B cell (primary cell): Measurements from ENCODE around the gene ERICH6B. TPM values are rescaled to one million over a fixed set of nuclear protein-coding genes. Genes with fewer than 3 reads are reported as not detected.

Experiments used
- ATAC-seq: fragments of 200-7000 bp; cut with Tn5 transposase; one replicate; pipeline ENCODE4 v1.10.0; 2021; ENCODE audit warnings: low read depth, mild to moderate bottlenecking, moderate number of reproducible peaks, moderate library complexity
- CTCF ChIA-PET: fragments of 350-600 bp; sonication (Branson Sonifier 250); formaldehyde crosslinking; loops from one replicate; lab custom pipeline; 2021; ENCODE audit warnings: antibody characterized with exemption, inconsistent platforms; lab: Charles Lee
- POLR2A ChIA-PET: fragments of 350-600 bp; sonication (Branson Sonifier 250); formaldehyde crosslinking; loops from one replicate; lab custom pipeline; 2021; ENCODE audit warnings: antibody characterized with exemption; lab: Charles Lee
- DNase-seq: peaks from one replicate; pipeline ENCODE4 v3.0.0; 2013
- H2AFZ ChIP-seq: 2 replicates; pipeline ENCODE4 v1.6.1; 2012; ENCODE audit warnings: mild to moderate bottlenecking, low read depth, low read length; ENCODE audit not compliant: insufficient read depth, poor library complexity, severe bottlenecking
- H3K27ac ChIP-seq, 2 donors: 1 replicate in 1 of 2; 2 replicates in 1 of 2; pipeline ENCODE4 v1.5.1; 2012 to 2013; ENCODE audit warnings: low read length in 2 of 2, mild to moderate bottlenecking in 2 of 2, moderate library complexity in 1 of 2
- H3K27me3 ChIP-seq, 4 experiments: fragments of 200-600 bp in 1 of 4; sonication (generic) in 1 of 4; replicated peaks in 1 of 4; 1 replicate in 2 of 4; 2 replicates in 2 of 4; pipeline versions ENCODE4 v1.6.1 to v1.7.0; 2013 to 2016; ENCODE audit warnings: low read length in 3 of 4, mild to moderate bottlenecking in 2 of 4, mixed read lengths in 1 of 4, moderate library complexity in 1 of 4; ENCODE audit not compliant: insufficient read depth in 4 of 4, control insufficient read depth in 3 of 4; ENCODE audit errors: control extremely low read depth in 1 of 4
- H3K36me3 ChIP-seq, 2 experiments: replicated peaks in 1 of 2; 1 replicate in 1 of 2; 2 replicates in 1 of 2; pipeline versions ENCODE4 v1.6.1 to v1.7.1; 2013; ENCODE audit warnings: low read length in 1 of 2; ENCODE audit not compliant: insufficient read depth in 2 of 2, control insufficient read depth in 1 of 2; ENCODE audit errors: control extremely low read depth in 1 of 2, extremely low read depth in 1 of 2
- H3K4me1 ChIP-seq, 2 donors: fragments of 200-600 bp in 1 of 2; sonication (generic) in 1 of 2; 1 replicate in 1 of 2; 2 replicates in 1 of 2; pipeline versions ENCODE4 v1.5.1 to v1.6.1; 2013 to 2017; ENCODE audit warnings: low read length in 2 of 2; ENCODE audit not compliant: control insufficient read depth in 2 of 2, insufficient read depth in 2 of 2
- H3K4me2 ChIP-seq: replicated peaks from 2 replicates; pipeline ENCODE3; 2012; ENCODE audit warnings: mild to moderate bottlenecking, low read depth, low read length; ENCODE audit not compliant: poor library complexity, severe bottlenecking
- H3K4me3 ChIP-seq, 5 experiments: fragments of 200-600 bp in 1 of 5; sonication (generic) in 1 of 5; 1 replicate in 3 of 5; 2 replicates in 2 of 5; pipeline versions ENCODE4 v1.5.1 to v1.7.0; 2011 to 2016; ENCODE audit warnings: low read length in 4 of 5, mild to moderate bottlenecking in 4 of 5, low read depth in 2 of 5, control low read depth in 1 of 5, moderate library complexity in 1 of 5; ENCODE audit not compliant: insufficient read depth in 1 of 5; ENCODE audit errors: control extremely low read depth in 1 of 5, extremely low read depth in 1 of 5
- H3K79me2 ChIP-seq: fragments of 200-600 bp; sonication (generic); one replicate; pipeline ENCODE4 v1.6.0; 2016; ENCODE audit warnings: low read length; ENCODE audit not compliant: control insufficient read depth, insufficient read depth
- H3K9ac ChIP-seq: fragments of 200-600 bp; sonication (generic); 2 replicates; pipeline ENCODE4 v1.6.1; 2017; ENCODE audit warnings: mild to moderate bottlenecking, low read length, moderate library complexity
- H3K9me3 ChIP-seq, 3 donors: one replicate each; pipeline versions ENCODE4 v1.6.1 to v1.7.1; 2013; ENCODE audit warnings: low read length in 2 of 3; ENCODE audit not compliant: control insufficient read depth in 2 of 3, insufficient read depth in 1 of 3; ENCODE audit errors: control extremely low read depth in 1 of 3
- H4K20me1 ChIP-seq: 2 replicates; pipeline ENCODE4 v1.6.0; 2012; ENCODE audit warnings: mild to moderate bottlenecking, low read length; ENCODE audit not compliant: insufficient read depth, control insufficient read depth, poor library complexity, severe bottlenecking
- H3K27ac Mint-ChIP-seq: one replicate; pipeline ENCODE4 v1.8.0; 2021; ENCODE audit warnings: mixed read lengths
- H3K27me3 Mint-ChIP-seq: one replicate; pipeline ENCODE4 v1.8.0; 2021; ENCODE audit warnings: mixed read lengths
- H3K4me1 Mint-ChIP-seq: one replicate; pipeline ENCODE4 v1.8.0; 2021; ENCODE audit warnings: mixed read lengths
- H3K4me3 Mint-ChIP-seq: one replicate; pipeline ENCODE4 v1.8.0; 2021; ENCODE audit warnings: mixed read lengths
- H3K9me3 Mint-ChIP-seq: one replicate; pipeline ENCODE4 v1.8.0; 2022; ENCODE audit warnings: mixed read lengths; ENCODE audit not compliant: insufficient read depth
- CTCF ChIP-seq: fragments of 200-600 bp; IDR thresholded peaks from one replicate; pipeline ENCODE4 v1.8.0; 2022; ENCODE audit warnings: antibody characterized with exemption, mild to moderate bottlenecking
- EZH2 ChIP-seq: IDR thresholded peaks from 2 replicates; pipeline ENCODE4 v1.6.1; 2012; ENCODE audit warnings: borderline replicate concordance, low read depth, mild to moderate bottlenecking, moderate library complexity, low read length; ENCODE audit not compliant: insufficient read depth, poor library complexity, severe bottlenecking
- WGBS: methylation state at CpG from one replicate; pipeline ENCODE4 v1.1.5; 2013; ENCODE audit warnings: missing lambda C conversion rate; ENCODE audit not compliant: insufficient coverage; 5-methylcytosine and 5-hydroxymethylcytosine counted together
- intact Hi-C: fragments of 100-400 bp; cut with micrococcal nuclease; formaldehyde crosslinking; loops from one replicate; pipeline ENCODE4 v1.10.0; 2022
- polyA plus RNA-seq: library from polyadenylated mRNA; depleted of rRNA; stranded (reverse); fragments of >200 nt; gene quantifications from 2 replicates; pipeline ENCODE4 v1.2.3, GENCODE V29; 2012
- total RNA-seq, 2 donors: library from RNA; stranded (reverse); fragments of 120-200 nt in 1 of 2; gene quantifications; 1 replicate in 1 of 2; 2 replicates in 1 of 2; pipeline versions ENCODE4 v1.2.3 to v1.2.4, GENCODE V29; 2013 to 2022

ERICH6B gene
- total and polyA plus RNA-seq, 2 donors (not counting 1 experiment from before 2014, with no cell fraction given), result not detected

- TF ChIP-seq CTCF (no peak), EZH2 (no peak)
- intact Hi-C loops, result no loop called here
- no peak overlapping the region for H3K4me3 ChIP-seq
- H3K9ac ChIP-seq, result no peak overlapping the region
- no peaks in the 10 kb centered on the region for H3K4me1 ChIP-seq
- no peak overlapping the region for H3K27ac Mint-ChIP-seq
- no peaks in the 10 kb centered on the region for H3K4me1 Mint-ChIP-seq
- no peak overlapping the region for H3K27ac ChIP-seq
- no peaks in the 10 kb centered on the region for H4K20me1 ChIP-seq
- no peaks in the 10 kb centered on the region for H3K79me2 ChIP-seq
- CTCF ChIA-PET, result no interaction called here
- peaks cover 35% of the 10 kb centered on the region for H3K27me3 Mint-ChIP-seq
- WGBS, result 89% methylated on average over 4 of the region's 4 CpGs
- ATAC-seq, result no peak
- POLR2A ChIA-PET, result no interaction called here
- H3K4me2 ChIP-seq, result no peak overlapping the region
- no peak overlapping the region for H3K4me3 Mint-ChIP-seq
- H3K27me3 ChIP-seq, result no peaks in the 10 kb centered on the region
- H3K9me3 ChIP-seq, result peaks cover 0 to 4% (median 0%) of the 10 kb centered on the region in 3 donors
- DNase-seq, result no peak
- no peaks in the 10 kb centered on the region for H3K9me3 Mint-ChIP-seq
- no peak overlapping the region for H2AFZ ChIP-seq
- H3K36me3 ChIP-seq, result no peaks in the 10 kb centered on the region
Measured at GRCh38 chr13:45598597-45598996, 16.9 kb downstream of the ERICH6B start.

- no peaks in the 10 kb centered on the region for H4K20me1 ChIP-seq
- no peak overlapping the region for H3K4me2 ChIP-seq
- no peaks in the 10 kb centered on the region for H3K9me3 ChIP-seq
- H3K4me1 Mint-ChIP-seq, result no peaks in the 10 kb centered on the region
- ChIA-PET POLR2A (no interaction called here), CTCF (no interaction called here)
- H3K27me3 Mint-ChIP-seq, result peaks cover 33% of the 10 kb centered on the region
- ATAC-seq, result no peak
- no peak overlapping the region for H3K27ac ChIP-seq
- H2AFZ ChIP-seq, result no peak overlapping the region
- H3K27me3 ChIP-seq, result no peaks in the 10 kb centered on the region
- H3K27ac Mint-ChIP-seq, result no peak overlapping the region
- no peak for DNase-seq
- H3K9me3 Mint-ChIP-seq, result no peaks in the 10 kb centered on the region
- no peaks in the 10 kb centered on the region for H3K4me1 ChIP-seq
- H3K4me3 Mint-ChIP-seq, result no peak overlapping the region
- no CpG with 5 or more reads among the region's 2 CpGs for WGBS
- H3K36me3 ChIP-seq, result no peaks in the 10 kb centered on the region
- H3K9ac ChIP-seq, result no peak overlapping the region
- no peak for TF ChIP-seq CTCF
- TF ChIP-seq EZH2, result no peak
- intact Hi-C loops, result no loop called here
- H3K4me3 ChIP-seq, result no peak overlapping the region
- H3K79me2 ChIP-seq, result no peaks in the 10 kb centered on the region
Measured at GRCh38 chr13:45596800-45597475, 18.6 kb downstream of the ERICH6B start.
